ENCODE data around the gene GPRASP1.

GRCh38 chrX:102696306-102696705 lies 45.0 kb downstream of the GPRASP1 start:
- TF ChIP-seq MAX (IDR thresholded peaks at IDR 0.05) (no peak), CTCF (IDR thresholded peaks at IDR 0.05 in 2 of 3, conservative IDR thresholded peaks at IDR 0.05 in 1 of 3; ENCODE audit: borderline replicate concordance in 1 of 3, insufficient read depth in 1 of 3, low read depth in 2 of 3, low read length in 2 of 3) (no peak), ZBTB33 (IDR thresholded peaks at IDR 0.05; ENCODE audit: extremely low read depth, insufficient replicate concordance, low read length) (no peak), YY1 (IDR thresholded peaks at IDR 0.05; ENCODE audit: extremely low read depth, insufficient replicate concordance, low read depth, low read length) (no peak), ZFX (IDR thresholded peaks at IDR 0.05) (no peak), POLR2A (IDR thresholded peaks at IDR 0.05; ENCODE audit: borderline replicate concordance, extremely low read depth, insufficient read depth, insufficient read length) (no peak), REST (IDR thresholded peaks at IDR 0.05; ENCODE audit: low read depth) (no peak)

All from HCT116 (cell line).